IMR-90 (cell line): ENCODE measurements around the gene DYRK1A. TPM values are rescaled to one million over a fixed set of nuclear protein-coding genes. Genes with fewer than 3 reads are reported as not detected.

Source experiments
- ATAC-seq: fragments of 200-7000 bp; cut with Tn5 transposase; 2 replicates; pipeline ENCODE4 v1.9.1; 2020; ENCODE audit warnings: low read depth, mild to moderate bottlenecking, moderate library complexity
- BruUV-seq: library from RNA; stranded (reverse); fragments of 400-500 nt; replicated peaks from 2 replicates; lab custom pipeline; 2021; lab: Mats Ljungman, UMichigan
- CTCF ChIA-PET: fragments of 300-600 bp; formaldehyde crosslinking; extraction: SDS; loops from one replicate; lab custom pipeline; 2021; ENCODE audit warnings: antibody characterized with exemption; lab: Yijun Ruan, JAX
- POLR2A ChIA-PET: fragments of 300-600 bp; sonication (Branson Sonifier 250); formaldehyde crosslinking; loops from one replicate; lab custom pipeline; 2022; ENCODE audit warnings: antibody characterized with exemption; ENCODE audit not compliant: unreplicated experiment; lab: Charles Lee
- DNase-seq: peaks from one replicate; pipeline ENCODE4 v3.0.0; 2013
- H2AFZ ChIP-seq: replicated peaks from 2 replicates; pipeline ENCODE3; 2013; ENCODE audit warnings: low read length, mild to moderate bottlenecking; ENCODE audit not compliant: poor library complexity
- H2AK5ac ChIP-seq: 2 replicates; pipeline ENCODE4 v1.6.1; 2013; ENCODE audit warnings: low read depth, low read length, inconsistent platforms
- H2AK9ac ChIP-seq: replicated peaks from 2 replicates; pipeline ENCODE3; 2013; ENCODE audit warnings: mild to moderate bottlenecking, low read depth, low read length, moderate library complexity; ENCODE audit not compliant: poor library complexity
- H2BK120ac ChIP-seq: 2 replicates; pipeline ENCODE4 v1.6.1; 2013; ENCODE audit warnings: low read depth, low read length, inconsistent platforms
- H2BK15ac ChIP-seq: 3 replicates; pipeline ENCODE4 v1.6.1; 2013; ENCODE audit warnings: low read depth, low read length, inconsistent platforms
- H2BK20ac ChIP-seq: 2 replicates; pipeline ENCODE4 v1.6.1; 2013; ENCODE audit warnings: low read depth, mild to moderate bottlenecking, inconsistent platforms, low read length, moderate library complexity
- H2BK5ac ChIP-seq: 2 replicates; pipeline ENCODE4 v1.6.1; 2013; ENCODE audit warnings: mild to moderate bottlenecking, low read depth, low read length, inconsistent platforms; ENCODE audit not compliant: poor library complexity, severe bottlenecking
- H3K14ac ChIP-seq: replicated peaks from 2 replicates; pipeline ENCODE4 v1.6.1; 2013; ENCODE audit warnings: low read depth, low read length, inconsistent platforms
- H3K18ac ChIP-seq: 2 replicates; pipeline ENCODE4 v1.6.1; 2013; ENCODE audit warnings: low read depth, low read length, control low read depth
- H3K23ac ChIP-seq: 2 replicates; pipeline ENCODE4 v1.6.1; 2013; ENCODE audit warnings: low read depth, low read length, inconsistent platforms
- H3K27ac ChIP-seq: 2 replicates; pipeline ENCODE4 v1.5.1; 2013; ENCODE audit warnings: mild to moderate bottlenecking, control low read depth, low read length; ENCODE audit not compliant: insufficient read depth
- H3K27me3 ChIP-seq: 2 replicates; pipeline ENCODE4 v1.6.1; 2013; ENCODE audit warnings: low read length; ENCODE audit not compliant: control insufficient read depth, insufficient read depth
- H3K36me3 ChIP-seq: 2 replicates; pipeline ENCODE4 v1.6.1; 2013; ENCODE audit warnings: low read length, mixed read lengths; ENCODE audit not compliant: control insufficient read depth, insufficient read depth
- H3K4ac ChIP-seq: 2 replicates; pipeline ENCODE4 v1.6.1; 2013; ENCODE audit warnings: low read depth, low read length, inconsistent platforms
- H3K4me1 ChIP-seq: 2 replicates; pipeline ENCODE4 v1.6.1; 2013; ENCODE audit warnings: low read length, mixed read lengths; ENCODE audit not compliant: control insufficient read depth, insufficient read depth
- H3K4me2 ChIP-seq: 2 replicates; pipeline ENCODE4 v1.6.1; 2013; ENCODE audit warnings: low read depth, mild to moderate bottlenecking, control low read depth, low read length, moderate library complexity
- H3K4me3 ChIP-seq: 2 replicates; pipeline ENCODE4 v1.5.1; 2013; ENCODE audit warnings: low read depth, mild to moderate bottlenecking, control low read depth, low read length, moderate library complexity; ENCODE audit not compliant: insufficient read depth
- H3K56ac ChIP-seq: 2 replicates; pipeline ENCODE4 v1.6.1; 2013; ENCODE audit warnings: low read length, inconsistent platforms; ENCODE audit not compliant: insufficient read depth; ENCODE audit errors: extremely low read depth
- H3K79me1 ChIP-seq, 2 experiments: 2 replicates each; pipeline ENCODE4 v1.6.1; 2013; ENCODE audit warnings: low read length in 2 of 2, inconsistent platforms in 1 of 2, low read depth in 1 of 2
- H3K9ac ChIP-seq: 2 replicates; pipeline ENCODE4 v1.6.1; 2013; ENCODE audit warnings: low read depth, low read length, control low read depth
- H3K9me1 ChIP-seq: 2 replicates; pipeline ENCODE4 v1.6.1; 2013; ENCODE audit warnings: low read length, inconsistent platforms; ENCODE audit not compliant: insufficient read depth
- H3K9me3 ChIP-seq: 2 replicates; pipeline ENCODE4 v1.6.1; 2013; ENCODE audit warnings: low read length; ENCODE audit not compliant: control insufficient read depth, insufficient read depth
- H4K20me1 ChIP-seq: 2 replicates; pipeline ENCODE4 v1.6.1; 2013; ENCODE audit warnings: low read length, inconsistent platforms; ENCODE audit not compliant: insufficient read depth
- H4K5ac ChIP-seq: 2 replicates; pipeline ENCODE4 v1.6.1; 2013; ENCODE audit warnings: mild to moderate bottlenecking, low read depth, low read length, control low read depth
- H4K8ac ChIP-seq, 2 experiments: 2 replicates each; pipeline ENCODE4 v1.6.1; 2013; ENCODE audit warnings: low read depth in 2 of 2, low read length in 2 of 2, control low read depth in 1 of 2, inconsistent platforms in 1 of 2
- H4K91ac ChIP-seq: 2 replicates; pipeline ENCODE4 v1.6.1; 2013; ENCODE audit warnings: low read depth, low read length, inconsistent platforms; ENCODE audit not compliant: insufficient read depth
- FOS ChIP-seq: fragments of 150-350 bp; IDR thresholded peaks from 2 replicates; pipeline ENCODE4 v1.6.1; 2016; ENCODE audit warnings: low read depth, low read length
- NFE2L2 ChIP-seq: fragments of 150-350 bp; IDR thresholded peaks from 2 replicates; pipeline ENCODE4 v1.6.1; 2016; ENCODE audit warnings: low read depth, mild to moderate bottlenecking, low read length
- RCOR1 ChIP-seq: IDR thresholded peaks from 2 replicates; pipeline ENCODE4 v1.6.1; 2012; ENCODE audit warnings: mild to moderate bottlenecking, low read length, improper control_type of control experiment; ENCODE audit not compliant: insufficient replicate concordance
- SMC3 ChIP-seq: fragments of 150-350 bp; IDR thresholded peaks from 2 replicates; pipeline ENCODE4 v1.6.1; 2016; ENCODE audit warnings: low read depth, mild to moderate bottlenecking, antibody characterized with exemption, low read length, moderate library complexity
- USF2 ChIP-seq: fragments of 150-350 bp; IDR thresholded peaks from 2 replicates; pipeline ENCODE4 v1.6.1; 2017; ENCODE audit warnings: mild to moderate bottlenecking, antibody characterized with exemption, low read length, low read depth
- WGBS, 2 experiments: methylation state at CpG; one replicate each; pipeline versions ENCODE4 v1.1.5 to v1.1.7; 2013; ENCODE audit warnings: missing lambda C conversion rate in 2 of 2; ENCODE audit not compliant: insufficient read length in 1 of 2; ENCODE audit errors: extremely low coverage in 2 of 2; 5-methylcytosine and 5-hydroxymethylcytosine counted together
- dilution Hi-C: fragments of 300-500 bp; cut with HindIII; formaldehyde crosslinking; loops from one replicate; pipeline ENCODE4 v1.14.3; 2018; ENCODE audit warnings: low sequenced_read_pairs; ENCODE audit not compliant: unreplicated experiment
- in situ Hi-C: fragments of 300-500 bp; cut with MboI; formaldehyde crosslinking; loops from 3 replicates; pipeline ENCODE4 v1.14.3; 2019; ENCODE audit warnings: low sequenced_read_pairs, inconsistent platforms, mixed read lengths
- intact Hi-C: fragments of 100-400 bp; cut with micrococcal nuclease; formaldehyde crosslinking; loops from 2 replicates; pipeline ENCODE4 v1.10.0; 2022
- polyA plus RNA-seq, 3 experiments: library from polyadenylated mRNA; depleted of rRNA; stranded (reverse); fragments of >200 nt; gene quantifications; 2 replicates each; pipeline ENCODE4 v1.2.3, GENCODE V29; 2012; ENCODE audit warnings: low replicate concordance in 1 of 3
- total RNA-seq: library from RNA; depleted of rRNA; stranded (reverse); fragments of >200 nt; gene quantifications from 2 replicates; pipeline ENCODE4 v1.2.3, GENCODE V29; 2012

DYRK1A gene
- total and polyA plus RNA-seq, 2 of the 4 experiments (the other 2 are of a cell fraction): 18.6 to 50.5 TPM

DNA sequence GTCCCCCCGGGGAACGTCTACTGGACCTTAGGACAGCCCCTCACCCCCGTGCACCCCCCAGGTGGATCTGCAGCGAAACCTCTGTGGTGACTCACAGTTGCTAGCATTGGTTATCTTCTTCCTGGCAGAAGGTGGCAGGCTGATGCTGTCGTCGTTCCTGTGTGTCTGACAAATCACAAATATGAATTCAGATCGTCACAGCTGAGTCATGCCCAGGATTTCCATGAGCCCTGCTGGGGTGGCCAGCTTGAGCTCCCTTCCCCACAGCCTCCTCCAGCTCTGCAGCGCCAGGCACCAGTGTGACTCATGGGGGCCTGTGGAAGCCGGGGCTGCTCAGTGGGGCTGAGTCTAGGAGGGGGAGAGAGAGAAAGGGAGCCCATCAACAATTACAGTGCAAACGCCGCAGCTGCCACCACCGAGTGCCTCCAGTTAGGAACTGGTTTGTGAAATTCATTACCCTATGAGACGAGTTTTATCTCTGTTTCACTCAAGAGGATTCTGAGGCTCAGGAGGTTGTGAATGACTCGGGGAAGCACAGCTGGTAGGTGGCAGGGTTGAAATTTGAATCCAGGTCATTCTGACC lies 197.9 kb downstream of the DYRK1A start (continued):
- no peak; the same call in 1 of the 2 replicates for TF ChIP-seq USF2
- peak; percentile 94 for TF ChIP-seq FOS

DNA sequence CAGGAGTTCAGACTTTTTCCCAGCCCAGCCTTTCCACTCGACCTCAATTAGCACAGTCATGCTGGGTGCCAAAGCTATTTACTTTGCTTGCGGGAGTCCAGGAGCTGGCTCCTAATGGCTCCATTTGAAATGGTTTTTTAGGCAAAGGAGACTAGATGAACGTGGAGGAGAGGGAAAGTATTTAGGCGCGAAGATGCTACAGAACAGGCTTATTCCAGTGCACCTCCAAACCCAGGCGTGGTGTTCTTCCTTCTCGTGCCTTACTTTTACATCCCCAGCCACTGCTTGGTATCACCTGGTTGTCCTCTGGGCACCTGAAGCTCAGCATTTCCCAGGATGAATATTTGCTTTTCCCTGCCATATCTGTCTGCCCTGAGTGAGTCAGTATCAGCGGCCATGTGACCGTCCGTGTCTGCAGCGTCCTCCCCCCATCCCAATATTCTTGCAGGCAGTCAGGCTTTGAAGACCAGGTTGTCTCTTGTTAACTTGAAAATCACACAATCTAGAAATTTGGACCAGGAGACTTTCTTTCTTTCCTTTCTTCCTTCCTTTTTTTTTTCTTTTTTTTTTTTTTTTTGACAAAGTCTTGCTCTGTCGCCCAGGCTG lies 198.5 kb downstream of the DYRK1A start:
- 91% methylated on average over 6 of the region's 12 CpGs; no CpG with 5 or more reads in 1 of the 2 experiments for WGBS, 2 experiments
- 0 out of 2 replicates have a peak, but pooled peaks cover 2% of the 10 kb centered on the region for H3K27me3 ChIP-seq
- H2BK20ac ChIP-seq: peak overlapping the region; percentile 76
- peak overlapping the region; percentile 37 for H3K9ac ChIP-seq
- peak overlapping the region; percentile 65 for H3K14ac ChIP-seq
- peak overlapping the region; percentile 30 to 71 for H4K8ac ChIP-seq
- H2AK9ac ChIP-seq: peak overlapping the region; percentile 88
- ATAC-seq (no peak), DNase-seq (peak; percentile 15)
- H3K36me3 ChIP-seq: no peaks in the 10 kb centered on the region
- intact Hi-C loops: loop anchor here (1.0 to 5.0 kb wide), 2 partner anchors 102 to 198 kb away; partner anchors contain the start of gene DYRK1A
- H3K23ac ChIP-seq: peak overlapping the region; percentile 50; the same call in 1 of the 2 replicates
- H3K4me1 ChIP-seq: peaks cover 9% of the 10 kb centered on the region
- dilution Hi-C loops: no loop called here
- ChIA-PET CTCF (interaction anchor here (0.7 to 1.4 kb wide), 3 partner anchors 11 to 145 kb away, joined by 3 to 4 read pairs (median 3); no protein-coding TSS in a partner anchor), POLR2A (interaction anchor here (0.6 to 1.5 kb wide), 2 partner anchors 196 to 344 kb away, joined by 3 to 6 read pairs; no protein-coding TSS in a partner anchor)
- peak overlapping the region; percentile 14 for H4K5ac ChIP-seq
- no TSS peak for BruUV-seq
- peak overlapping the region; percentile 75 for H2BK120ac ChIP-seq
- in situ Hi-C loops: no loop called here
- H2BK5ac ChIP-seq: peak overlapping the region; percentile 83
- TF ChIP-seq RCOR1 (no peak), NFE2L2 (peak; percentile 58), USF2 (peak; percentile 81), SMC3 (no peak)
- H3K18ac ChIP-seq: peak overlapping the region; percentile 30
- H3K56ac ChIP-seq: peak overlapping the region; percentile 62
- no peaks in the 10 kb centered on the region; the same call in 1 of the 2 replicates for H3K9me3 ChIP-seq
- peak overlapping the region; percentile 99 for H2AFZ ChIP-seq
- peaks cover 0 to 12% of the 10 kb centered on the region in 2 experiments; a peak in 3 of 4 replicates for H3K79me1 ChIP-seq
- H4K91ac ChIP-seq: peak overlapping the region; percentile 73
- peak overlapping the region; percentile 74; the same call in 1 of the 2 replicates for H2AK5ac ChIP-seq
- peaks cover 3% of the 10 kb centered on the region; the same call in 1 of the 2 replicates for H4K20me1 ChIP-seq
- H3K4ac ChIP-seq: peak overlapping the region; percentile 61
- H3K4me2 ChIP-seq: peak overlapping the region; percentile 81
- peak overlapping the region; percentile 39 for H2BK15ac ChIP-seq
- H3K9me1 ChIP-seq: peaks cover 12% of the 10 kb centered on the region
- peak overlapping the region; percentile 48 for H3K4me3 ChIP-seq
- H3K27ac ChIP-seq: peak overlapping the region; percentile 72
